Mucosa of stomach (tissue), 1 donor: Measurements from ENCODE around the gene OR52W1.

Experiments used
- H3K27me3 ChIP-seq: one replicate; pipeline ENCODE4 v1.7.0; 2013; ENCODE audit warnings: mild to moderate bottlenecking, low read length; ENCODE audit not compliant: control insufficient read depth, insufficient read depth
- H3K36me3 ChIP-seq: one replicate; pipeline ENCODE4 v1.7.0; 2013; ENCODE audit warnings: low read length; ENCODE audit not compliant: control insufficient read depth, insufficient read depth
- H3K4me1 ChIP-seq: one replicate; pipeline ENCODE4 v1.7.0; 2013; ENCODE audit warnings: mild to moderate bottlenecking, low read length; ENCODE audit not compliant: control insufficient read depth, insufficient read depth
- H3K4me3 ChIP-seq: one replicate; pipeline ENCODE4 v1.7.0; 2013; ENCODE audit warnings: low read length
- H3K9ac ChIP-seq: one replicate; pipeline ENCODE4 v1.7.0; 2013; ENCODE audit warnings: mild to moderate bottlenecking, low read length, moderate library complexity
- H3K9me3 ChIP-seq: one replicate; pipeline ENCODE4 v1.7.0; 2013; ENCODE audit warnings: mild to moderate bottlenecking, low read length, moderate library complexity; ENCODE audit not compliant: control insufficient read depth
- donor health status: Pancreatic carcinoma.

The OR52W1 gene, protein sequence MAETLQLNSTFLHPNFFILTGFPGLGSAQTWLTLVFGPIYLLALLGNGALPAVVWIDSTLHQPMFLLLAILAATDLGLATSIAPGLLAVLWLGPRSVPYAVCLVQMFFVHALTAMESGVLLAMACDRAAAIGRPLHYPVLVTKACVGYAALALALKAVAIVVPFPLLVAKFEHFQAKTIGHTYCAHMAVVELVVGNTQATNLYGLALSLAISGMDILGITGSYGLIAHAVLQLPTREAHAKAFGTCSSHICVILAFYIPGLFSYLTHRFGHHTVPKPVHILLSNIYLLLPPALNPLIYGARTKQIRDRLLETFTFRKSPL

DNA sequence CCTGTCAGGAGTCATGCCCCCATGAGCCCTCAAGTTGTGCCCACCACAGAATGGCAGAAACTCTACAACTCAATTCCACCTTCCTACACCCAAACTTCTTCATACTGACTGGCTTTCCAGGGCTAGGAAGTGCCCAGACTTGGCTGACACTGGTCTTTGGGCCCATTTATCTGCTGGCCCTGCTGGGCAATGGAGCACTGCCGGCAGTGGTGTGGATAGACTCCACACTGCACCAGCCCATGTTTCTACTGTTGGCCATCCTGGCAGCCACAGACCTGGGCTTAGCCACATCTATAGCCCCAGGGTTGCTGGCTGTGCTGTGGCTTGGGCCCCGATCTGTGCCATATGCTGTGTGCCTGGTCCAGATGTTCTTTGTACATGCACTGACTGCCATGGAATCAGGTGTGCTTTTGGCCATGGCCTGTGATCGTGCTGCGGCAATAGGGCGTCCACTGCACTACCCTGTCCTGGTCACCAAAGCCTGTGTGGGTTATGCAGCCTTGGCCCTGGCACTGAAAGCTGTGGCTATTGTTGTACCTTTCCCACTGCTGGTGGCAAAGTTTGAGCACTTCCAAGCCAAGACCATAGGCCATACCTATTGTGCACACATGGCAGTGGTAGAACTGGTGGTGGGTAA, at the start of gene OR52W1:
Gene OR52W1 (plus strand): TSS at position 51 of the 637 bp plus-strand sequence. CDS start 0 bp downstream, at position 51.
- Histone ChIP-seq H3K9me3 (no peaks in the 10 kb centered on the region), H3K9ac (no peak within 1 kb of the TSS), H3K36me3 (no peaks in the 10 kb centered on the region), H3K4me1 (no peaks in the 10 kb centered on the region), H3K27me3 (no peaks in the 10 kb centered on the region), H3K4me3 (no peak within 1 kb of the TSS)

DNA sequence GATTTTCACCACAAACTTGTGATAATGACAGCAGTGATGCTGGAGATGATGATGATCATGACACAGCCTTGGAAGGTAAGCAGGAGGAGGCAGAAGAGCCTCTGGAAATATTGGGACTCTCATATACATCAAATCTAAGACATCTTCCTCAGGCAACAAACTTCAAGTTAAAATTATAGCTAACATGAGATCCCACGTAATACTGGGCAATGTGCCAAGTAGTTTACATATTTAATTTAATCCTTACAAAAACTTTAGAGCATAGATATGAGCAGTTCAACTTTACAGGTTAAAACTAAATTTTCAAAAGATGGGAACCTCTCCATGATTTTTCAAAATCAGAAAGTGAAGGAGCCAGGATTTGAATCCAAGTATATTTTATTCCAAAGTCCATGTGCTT, 47.9 kb upstream of the OR52W1 start:
- no peaks in the 10 kb centered on the region for H3K9me3 ChIP-seq

DNA sequence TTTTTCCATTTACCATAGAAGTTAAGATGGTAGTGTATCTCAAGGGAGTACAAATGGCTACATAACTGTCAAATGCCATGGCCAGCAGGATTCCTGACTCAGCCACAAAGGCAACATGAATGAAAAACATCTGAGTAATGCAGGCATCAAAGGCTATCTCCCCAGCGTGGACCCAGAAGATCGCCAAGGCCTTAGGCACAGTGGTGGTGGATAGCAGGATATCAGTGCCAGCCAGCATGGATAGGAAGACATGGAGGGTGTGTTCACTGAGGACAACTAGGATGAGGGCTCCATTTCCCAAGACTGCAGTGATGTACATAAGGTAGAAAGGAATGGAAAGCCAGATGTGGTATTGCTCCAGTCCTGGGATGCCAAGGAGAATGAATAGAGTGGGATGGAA, 46.9 kb upstream of the OR52W1 start:
- no peaks in the 10 kb centered on the region for H3K36me3 ChIP-seq

More for the DNA sequence above, 47.9 kb upstream of the OR52W1 start:
- Histone ChIP-seq H3K36me3 (no peaks in the 10 kb centered on the region), H3K27me3 (no peaks in the 10 kb centered on the region), H3K4me1 (no peaks in the 10 kb centered on the region), H3K4me3 (no peak overlapping the region), H3K9ac (no peak overlapping the region)

DNA sequence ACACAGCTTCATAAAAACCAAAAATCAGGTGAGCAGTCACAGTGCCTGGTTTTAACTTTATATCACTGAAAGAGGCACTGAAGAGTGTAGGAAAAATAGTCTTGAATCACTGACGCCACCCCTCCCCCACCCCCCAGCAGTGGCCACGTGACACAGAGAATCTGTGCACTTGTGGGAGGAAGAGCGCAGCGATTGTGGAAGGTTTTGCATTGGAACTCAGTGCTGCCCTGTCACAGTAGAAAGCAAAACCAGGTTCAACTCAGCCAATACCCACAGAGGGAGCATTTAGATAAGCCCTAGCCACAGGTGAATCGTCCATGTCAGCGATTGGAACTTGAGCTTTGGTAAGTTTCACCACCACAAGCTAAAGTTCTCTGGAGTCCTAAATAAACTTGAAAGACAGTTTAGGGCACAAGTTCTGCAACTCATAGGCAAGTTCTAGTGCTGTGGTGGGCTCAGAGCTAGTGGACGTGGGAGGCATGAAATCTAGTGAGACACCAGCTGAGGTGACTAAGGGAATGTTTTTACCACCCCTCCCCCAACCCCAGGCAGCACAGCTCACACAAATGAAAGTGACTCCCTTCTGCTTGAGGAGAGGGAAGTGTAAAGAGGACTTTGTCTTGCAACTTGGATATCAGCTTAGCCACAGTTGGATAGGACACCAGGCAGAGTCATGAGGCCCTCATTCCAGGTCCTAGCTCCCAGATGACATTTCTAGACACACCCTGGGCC, 42.2 kb upstream of the OR52W1 start:
- H3K9ac ChIP-seq: no peak overlapping the region
- H3K27me3 ChIP-seq: no peaks in the 10 kb centered on the region
- no peak overlapping the region for H3K4me3 ChIP-seq
- no peaks in the 10 kb centered on the region for H3K4me1 ChIP-seq
- H3K9me3 ChIP-seq: no peaks in the 10 kb centered on the region
- no peaks in the 10 kb centered on the region for H3K36me3 ChIP-seq

More for the DNA sequence above, 46.9 kb upstream of the OR52W1 start:
- Histone ChIP-seq H3K27me3 (no peaks in the 10 kb centered on the region), H3K4me1 (no peaks in the 10 kb centered on the region), H3K9ac (no peak overlapping the region), H3K9me3 (no peaks in the 10 kb centered on the region), H3K4me3 (no peak overlapping the region)

DNA sequence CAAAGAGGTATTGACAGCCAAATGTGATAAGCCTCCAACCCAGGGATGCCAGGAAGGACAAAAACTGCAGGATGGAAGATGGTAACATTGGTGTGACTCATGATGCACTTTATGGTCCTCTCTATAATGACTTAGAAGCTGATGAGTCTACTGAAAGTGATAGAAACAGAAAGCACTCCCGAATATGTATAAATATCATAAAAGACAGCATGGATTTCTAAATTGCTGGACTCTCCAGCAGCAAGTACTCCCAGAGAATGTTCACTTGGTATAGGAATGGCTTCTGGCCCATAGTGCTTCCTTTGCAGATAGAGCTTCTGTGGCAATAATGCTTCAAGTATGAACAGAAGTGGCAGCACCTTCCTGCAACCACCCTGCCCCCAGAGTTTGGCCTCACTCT, 28.8 kb upstream of the OR52W1 start, which contains the start of gene OR52B2:
Gene OR52B2 (minus strand): TSS at position 101 of the 400 bp plus-strand sequence. CDS start 0 bp downstream, at position 101.
- no peaks in the 10 kb centered on the region for H3K27me3 ChIP-seq
- H3K9ac ChIP-seq: no peak within 1 kb of the TSS
- H3K4me1 ChIP-seq: no peaks in the 10 kb centered on the region
- no peaks in the 10 kb centered on the region for H3K36me3 ChIP-seq
- H3K4me3 ChIP-seq: no peak within 1 kb of the TSS
- H3K9me3 ChIP-seq: no peaks in the 10 kb centered on the region

DNA sequence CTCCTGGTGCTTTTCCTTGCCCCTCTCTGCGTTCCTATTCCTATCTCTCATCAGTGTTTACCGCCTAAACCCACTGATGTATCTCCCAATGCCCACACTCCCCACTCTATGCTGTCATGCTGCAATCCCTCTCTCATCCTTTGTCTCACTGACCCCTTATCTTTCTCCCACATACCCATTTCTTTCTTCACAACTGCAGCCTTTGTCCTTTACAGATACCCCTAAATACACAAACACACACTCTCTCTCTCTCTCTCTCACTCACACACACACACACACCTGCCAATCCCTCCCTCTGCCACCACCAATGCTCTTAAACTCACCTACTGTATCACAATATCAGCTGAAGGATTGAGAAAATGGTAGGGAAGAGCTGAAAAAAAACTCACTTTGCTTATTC, 23.6 kb upstream of the OR52W1 start:
- Histone ChIP-seq H3K27me3 (no peaks in the 10 kb centered on the region), H3K36me3 (no peaks in the 10 kb centered on the region), H3K4me3 (no peak overlapping the region), H3K4me1 (no peaks in the 10 kb centered on the region), H3K9me3 (no peaks in the 10 kb centered on the region), H3K9ac (no peak overlapping the region)

DNA sequence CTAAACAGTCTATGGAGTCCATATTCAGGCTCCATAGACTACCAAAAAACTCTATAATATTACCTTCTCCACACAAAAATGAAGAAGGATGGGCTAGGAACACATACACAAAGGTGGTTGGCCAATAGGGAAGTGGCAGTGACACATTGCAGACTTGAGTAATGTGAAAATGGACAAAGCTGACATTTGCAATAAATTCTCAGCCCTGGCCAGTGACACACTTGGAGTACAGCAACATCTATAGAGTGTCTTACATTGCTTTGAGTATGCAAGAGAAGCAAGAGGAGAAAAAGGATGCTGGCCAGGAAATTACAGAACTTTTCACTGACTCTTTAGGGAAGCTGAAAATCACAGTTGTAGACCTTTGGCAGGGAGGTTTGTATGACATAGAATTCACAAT, 7.3 kb upstream of the OR52W1 start:
- Histone ChIP-seq H3K27me3 (no peaks in the 10 kb centered on the region), H3K4me3 (no peak overlapping the region), H3K9me3 (no peaks in the 10 kb centered on the region), H3K36me3 (no peaks in the 10 kb centered on the region), H3K9ac (no peak overlapping the region), H3K4me1 (no peaks in the 10 kb centered on the region)

DNA sequence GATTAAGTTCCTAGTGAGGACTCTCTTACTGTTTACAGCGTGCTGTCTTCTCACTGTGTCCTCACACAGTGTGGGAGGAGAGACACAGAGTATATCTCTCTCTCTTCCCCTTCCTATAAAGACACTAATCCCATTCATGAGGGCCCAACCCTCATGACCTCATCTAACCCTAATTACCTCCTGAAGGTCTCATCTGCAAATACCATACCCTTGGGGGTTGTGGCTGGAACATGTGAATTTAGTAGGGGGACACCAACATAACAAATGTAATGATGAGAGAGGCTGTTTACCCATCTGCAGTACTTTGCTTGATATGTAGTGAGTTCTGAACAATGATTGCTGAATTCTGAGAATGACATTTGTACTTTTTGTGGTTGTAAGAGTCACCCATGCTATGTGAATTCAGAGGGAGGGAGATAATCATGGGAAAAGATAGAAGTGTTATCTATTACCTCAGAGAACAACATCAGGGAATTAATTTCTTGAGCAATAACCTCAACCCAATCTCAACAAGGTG, 4.9 kb upstream of the OR52W1 start:
- Histone ChIP-seq H3K4me3 (no peak overlapping the region), H3K27me3 (no peaks in the 10 kb centered on the region), H3K4me1 (no peaks in the 10 kb centered on the region), H3K9ac (no peak overlapping the region), H3K36me3 (no peaks in the 10 kb centered on the region), H3K9me3 (no peaks in the 10 kb centered on the region)

DNA sequence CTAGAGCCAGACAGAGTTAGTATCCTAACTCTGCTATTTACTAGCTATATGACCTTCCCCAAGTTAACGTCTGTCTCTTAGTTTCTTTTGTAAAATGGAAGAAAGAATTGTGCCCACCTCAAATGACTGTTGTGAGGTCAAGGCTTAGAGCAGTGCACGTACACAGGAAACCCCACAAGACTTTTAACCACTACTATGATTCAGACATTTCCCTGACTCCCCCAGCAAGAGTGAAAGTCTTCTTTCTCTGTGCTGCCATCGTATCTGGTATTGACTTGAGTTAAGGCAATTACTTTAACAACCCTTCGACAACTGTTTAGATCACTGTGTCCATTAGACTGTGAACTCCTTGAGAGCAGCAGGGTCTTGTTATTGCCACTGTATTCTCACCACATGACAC, 2.6 kb upstream of the OR52W1 start:
- no peaks in the 10 kb centered on the region for H3K27me3 ChIP-seq
- no peak overlapping the region for H3K4me3 ChIP-seq
- no peaks in the 10 kb centered on the region for H3K4me1 ChIP-seq
- no peaks in the 10 kb centered on the region for H3K36me3 ChIP-seq
- H3K9ac ChIP-seq: no peak overlapping the region
- H3K9me3 ChIP-seq: no peaks in the 10 kb centered on the region

DNA sequence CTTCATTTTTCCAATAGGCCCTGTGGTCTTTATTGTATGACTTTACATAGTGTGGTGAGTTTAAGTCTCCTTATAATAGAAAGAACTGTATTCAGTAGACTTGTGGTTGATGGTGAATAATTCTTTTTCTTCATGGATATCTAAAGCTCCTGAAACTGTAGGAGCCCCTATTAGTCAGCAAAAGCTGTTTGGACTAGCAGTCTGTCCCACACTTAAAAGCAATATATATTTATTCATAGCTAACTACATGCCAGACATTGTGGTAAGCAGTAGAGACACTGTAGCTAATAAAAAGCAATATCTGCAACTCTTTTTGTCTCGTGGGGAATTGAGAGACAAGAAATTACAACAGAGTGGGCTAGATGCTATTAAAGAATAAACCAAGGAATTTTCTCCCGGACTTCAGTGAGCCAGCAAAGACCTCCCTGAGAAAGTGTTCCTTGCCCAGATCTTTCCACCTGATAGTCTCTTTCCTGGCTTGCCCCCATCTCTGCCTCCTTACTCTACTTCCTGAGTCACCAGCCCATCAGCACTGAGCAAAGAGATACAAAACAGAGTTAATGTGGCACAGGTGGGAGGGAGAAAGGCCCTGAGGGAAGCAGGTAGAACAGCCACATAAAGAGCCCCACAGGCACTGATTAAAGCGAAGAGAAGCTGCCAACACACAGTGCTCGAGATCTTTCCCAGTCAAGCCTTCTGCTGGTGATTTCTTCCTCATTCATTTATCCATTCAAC, 1.4 kb upstream of the OR52W1 start:
- no peaks in the 10 kb centered on the region for H3K27me3 ChIP-seq
- H3K4me3 ChIP-seq: no peak overlapping the region
- no peak overlapping the region for H3K9ac ChIP-seq
- no peaks in the 10 kb centered on the region for H3K4me1 ChIP-seq
- no peaks in the 10 kb centered on the region for H3K9me3 ChIP-seq
- H3K36me3 ChIP-seq: no peaks in the 10 kb centered on the region

DNA sequence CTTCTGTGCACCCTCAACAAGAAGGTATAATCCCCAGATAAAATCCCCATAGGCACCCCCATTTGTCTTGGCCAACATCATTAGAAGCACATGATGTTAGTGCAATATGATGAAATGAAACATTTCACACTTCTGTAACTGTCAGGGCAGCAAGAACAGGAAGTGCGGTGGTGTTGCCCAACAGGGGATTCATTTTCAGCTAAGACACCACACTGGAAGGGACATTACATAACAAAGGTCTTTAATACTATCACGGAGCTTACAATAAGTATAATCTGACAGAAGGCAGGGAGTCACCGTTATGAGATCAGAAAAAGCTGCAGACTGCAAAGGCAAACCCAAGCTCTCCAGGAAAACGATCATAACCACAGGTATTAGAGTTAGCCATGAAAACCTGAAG, 2.0 kb downstream of the OR52W1 start:
- Histone ChIP-seq H3K36me3 (no peaks in the 10 kb centered on the region), H3K9ac (no peak overlapping the region), H3K4me1 (no peaks in the 10 kb centered on the region), H3K27me3 (no peaks in the 10 kb centered on the region), H3K4me3 (no peak overlapping the region), H3K9me3 (no peaks in the 10 kb centered on the region)
